PC-9 (cell line): ENCODE measurements around the gene TFCP2L1. TPM values are rescaled to one million over a fixed set of nuclear protein-coding genes. Genes with fewer than 3 reads are reported as not detected.

ENCODE experiments used
- BruUV-seq: library from RNA; stranded (reverse); fragments of 400-500 nt; replicated peaks from 2 replicates; lab custom pipeline; 2021; lab: Mats Ljungman, UMichigan
- CTCF ChIA-PET: fragments of 300-600 bp; sonication (Branson Sonifier 250); formaldehyde crosslinking; loops from one replicate; lab custom pipeline; 2022; ENCODE audit warnings: antibody characterized with exemption; lab: Charles Lee
- POLR2A ChIA-PET: fragments of 300-600 bp; sonication (Branson Sonifier 250); formaldehyde crosslinking; loops from one replicate; lab custom pipeline; 2022; ENCODE audit warnings: antibody characterized with exemption; ENCODE audit not compliant: unreplicated experiment; lab: Charles Lee
- DNase-seq, 2 experiments: peaks; one replicate each; pipeline versions ENCODE4 v3.0.0 to v3.0.0-alpha.2; 2015 to 2022; ENCODE audit warnings: mixed read lengths in 1 of 2
- H2AFZ ChIP-seq: fragments of 200-600 bp; sonication (generic); 2 replicates; pipeline ENCODE4 v1.8.1; 2017; ENCODE audit warnings: antibody characterized with exemption
- H3F3A ChIP-seq: fragments of 200-600 bp; sonication (generic); 2 replicates; pipeline ENCODE4 v1.8.1; 2017; ENCODE audit warnings: antibody characterized with exemption, mild to moderate bottlenecking, low read depth; ENCODE audit not compliant: insufficient read depth
- H3K27ac ChIP-seq: fragments of 200-600 bp; sonication (generic); 2 replicates; pipeline ENCODE4 v1.6.1; 2016; ENCODE audit warnings: mixed run types
- H3K27me3 ChIP-seq: fragments of 200-600 bp; sonication (generic); 2 replicates; pipeline ENCODE4 v1.6.1; 2016; ENCODE audit warnings: low read depth, mixed run types; ENCODE audit not compliant: insufficient read depth
- H3K36me3 ChIP-seq: fragments of 200-600 bp; sonication (generic); 2 replicates; pipeline ENCODE4 v1.6.1; 2016; ENCODE audit warnings: low read depth, mixed run types
- H3K4me1 ChIP-seq: fragments of 200-600 bp; sonication (generic); replicated peaks from 2 replicates; pipeline ENCODE4 v1.6.1; 2016; ENCODE audit warnings: mixed run types; ENCODE audit not compliant: insufficient read depth
- H3K4me2 ChIP-seq: fragments of 200-600 bp; sonication (generic); 2 replicates; pipeline ENCODE4 v1.6.1; 2017; ENCODE audit warnings: mixed run types
- H3K4me3 ChIP-seq: fragments of 200-600 bp; sonication (generic); 2 replicates; pipeline ENCODE4 v1.6.1; 2016; ENCODE audit warnings: mixed run types
- H3K79me2 ChIP-seq: fragments of 200-600 bp; sonication (generic); 2 replicates; pipeline ENCODE4 v1.6.1; 2017; ENCODE audit warnings: low read depth, mixed run types
- H3K9me2 ChIP-seq: fragments of 200-600 bp; sonication (generic); 2 replicates; pipeline ENCODE4 v1.8.1; 2017; ENCODE audit warnings: mild to moderate bottlenecking; ENCODE audit not compliant: insufficient read depth
- H3K9me3 ChIP-seq: fragments of 200-600 bp; sonication (generic); 2 replicates; pipeline ENCODE4 v1.8.1; 2016; ENCODE audit warnings: low read depth; ENCODE audit not compliant: insufficient read depth
- H4K20me1 ChIP-seq: fragments of 200-600 bp; sonication (generic); 2 replicates; pipeline ENCODE4 v1.8.1; 2017; ENCODE audit not compliant: insufficient read depth
- EZH2 ChIP-seq: fragments of 200-600 bp; sonication (generic); IDR thresholded peaks from 2 replicates; pipeline ENCODE4 v1.8.0; 2017; ENCODE audit warnings: antibody characterized with exemption, low read depth
- intact Hi-C: fragments of 100-400 bp; cut with micrococcal nuclease; formaldehyde crosslinking; loops from one replicate; pipeline ENCODE4 v1.10.0; 2022; ENCODE audit not compliant: unreplicated experiment
- total RNA-seq: library from RNA; stranded (reverse); gene quantifications from 2 replicates; pipeline ENCODE4 v1.2.3, GENCODE V29; 2021
- TF ChIP-seq, protein P1 (sequence below): fragments of 200-600 bp; sonication (generic); conservative IDR thresholded peaks from 2 replicates; pipeline ENCODE4 v1.6.1; 2017; ENCODE audit warnings: mixed run types, antibody characterized with exemption, mild to moderate bottlenecking, moderate library complexity

The TFCP2L1 gene
- total RNA-seq, 1 experiment from 2014 or later = 4.6 TPM

DNA sequence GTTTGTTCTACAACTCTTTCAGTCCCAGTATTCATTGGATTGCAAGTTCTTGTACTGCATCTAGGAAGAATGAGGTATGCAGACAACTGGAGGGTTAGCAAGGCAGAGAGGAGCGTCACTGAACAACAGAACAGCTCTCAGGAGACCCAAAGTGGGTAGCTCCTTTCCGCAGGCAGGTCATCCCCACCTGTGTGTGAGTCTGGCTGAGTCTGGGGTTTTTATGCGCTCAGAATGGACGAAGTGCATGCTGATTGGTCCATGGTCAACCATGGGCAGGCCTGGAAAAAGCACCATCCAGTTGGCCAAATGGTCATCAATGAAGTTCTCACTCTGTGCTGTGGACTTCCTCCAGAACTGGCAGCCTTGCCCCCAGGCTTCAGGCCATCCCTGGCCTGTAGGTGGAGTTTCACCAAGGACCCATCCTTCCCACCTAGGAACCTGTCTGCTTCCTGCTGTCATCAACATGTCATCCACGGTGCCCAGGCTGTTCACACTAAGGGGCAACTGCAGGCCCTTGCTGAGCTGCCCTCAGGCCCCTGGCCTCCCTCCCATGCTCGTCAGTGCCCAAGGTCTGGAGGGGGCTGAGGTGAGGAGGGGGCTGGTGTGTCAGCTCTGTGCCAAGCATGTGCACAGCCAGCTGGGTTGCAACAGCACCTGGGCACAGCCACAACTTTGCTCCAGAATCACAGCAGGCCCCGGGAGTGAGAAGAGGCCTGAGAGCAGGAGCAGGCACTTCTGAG, 11.1 kb upstream of the TFCP2L1 start:
- Histone ChIP-seq H3K9me3 (no peaks in the 10 kb centered on the region), H3K36me3 (no peaks in the 10 kb centered on the region), H4K20me1 (no peaks in the 10 kb centered on the region), H3K79me2 (no peaks in the 10 kb centered on the region), H3K4me2 (no peak overlapping the region), H3K9me2 (no peaks in the 10 kb centered on the region), H3K4me1 (peaks cover 7% of the 10 kb centered on the region), H3K27me3 (no peaks in the 10 kb centered on the region), H3K4me3 (no peak overlapping the region), H3K27ac (no peak overlapping the region), H2AFZ (no peak overlapping the region), H3F3A (no peaks in the 10 kb centered on the region)
- no peak for TF ChIP-seq EZH2
- TF ChIP-seq, protein P1, sequence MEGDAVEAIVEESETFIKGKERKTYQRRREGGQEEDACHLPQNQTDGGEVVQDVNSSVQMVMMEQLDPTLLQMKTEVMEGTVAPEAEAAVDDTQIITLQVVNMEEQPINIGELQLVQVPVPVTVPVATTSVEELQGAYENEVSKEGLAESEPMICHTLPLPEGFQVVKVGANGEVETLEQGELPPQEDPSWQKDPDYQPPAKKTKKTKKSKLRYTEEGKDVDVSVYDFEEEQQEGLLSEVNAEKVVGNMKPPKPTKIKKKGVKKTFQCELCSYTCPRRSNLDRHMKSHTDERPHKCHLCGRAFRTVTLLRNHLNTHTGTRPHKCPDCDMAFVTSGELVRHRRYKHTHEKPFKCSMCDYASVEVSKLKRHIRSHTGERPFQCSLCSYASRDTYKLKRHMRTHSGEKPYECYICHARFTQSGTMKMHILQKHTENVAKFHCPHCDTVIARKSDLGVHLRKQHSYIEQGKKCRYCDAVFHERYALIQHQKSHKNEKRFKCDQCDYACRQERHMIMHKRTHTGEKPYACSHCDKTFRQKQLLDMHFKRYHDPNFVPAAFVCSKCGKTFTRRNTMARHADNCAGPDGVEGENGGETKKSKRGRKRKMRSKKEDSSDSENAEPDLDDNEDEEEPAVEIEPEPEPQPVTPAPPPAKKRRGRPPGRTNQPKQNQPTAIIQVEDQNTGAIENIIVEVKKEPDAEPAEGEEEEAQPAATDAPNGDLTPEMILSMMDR = no peak
- ChIA-PET CTCF (interaction anchor here (0.5 to 0.9 kb wide), 3 partner anchors 19 to 335 kb away, joined by 3 to 5 read pairs (median 4); no protein-coding TSS in a partner anchor), POLR2A (no interaction called here)
- no TSS peak for BruUV-seq
- DNase-seq = no peak
- intact Hi-C loops = loop anchor here (5.0 kb wide), 1 partner anchor 154 kb away; no protein-coding TSS in a partner anchor

DNA sequence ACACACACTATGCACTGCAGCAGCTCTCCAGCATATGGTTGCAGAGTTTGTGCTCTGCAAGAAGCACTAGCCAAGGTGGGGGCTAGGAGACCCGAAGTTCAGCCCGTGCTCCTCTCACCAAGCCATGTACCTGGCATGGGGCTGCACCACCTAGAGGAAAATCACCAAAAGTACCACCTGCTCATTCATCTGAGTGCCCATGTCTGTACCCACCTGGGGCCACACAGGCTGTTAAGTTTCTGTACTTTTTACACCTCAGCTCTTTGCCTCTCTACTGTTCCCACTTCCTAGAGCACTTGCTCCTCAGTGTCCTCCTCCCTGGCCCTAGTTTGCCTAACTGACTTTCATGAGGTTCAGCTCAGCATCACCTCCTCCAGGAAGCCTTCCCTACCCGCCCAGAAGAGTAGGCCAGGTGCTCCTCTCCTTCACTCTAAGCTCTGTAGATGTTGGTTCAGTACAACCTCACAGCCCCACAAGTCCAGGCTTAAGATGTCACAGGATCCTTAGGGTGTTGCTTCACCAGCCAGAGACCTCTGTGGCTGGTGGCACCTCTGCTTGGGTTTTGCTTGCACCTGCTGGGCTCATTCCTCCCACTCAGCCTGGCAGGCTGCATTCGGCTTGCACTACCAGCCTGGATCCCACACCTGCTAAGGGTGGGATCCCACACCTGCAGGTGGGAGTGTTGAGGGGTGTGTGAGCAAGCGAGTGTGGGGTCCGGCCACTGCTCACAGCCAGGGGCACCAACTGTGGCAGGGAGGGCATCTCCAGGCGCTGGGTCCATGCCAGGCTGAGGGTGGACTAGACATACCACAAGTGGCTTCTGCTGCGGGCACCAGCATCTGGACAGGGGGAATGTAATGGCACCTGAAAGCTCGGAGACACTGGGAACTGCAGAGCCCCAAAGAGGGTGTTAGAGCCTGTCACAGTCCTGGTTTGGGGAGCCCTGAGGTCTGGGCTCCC, 10.2 kb upstream of the TFCP2L1 start:
- H3K4me1 ChIP-seq = peaks cover 7% of the 10 kb centered on the region
- no peak overlapping the region for H3K4me2 ChIP-seq
- H3K9me3 ChIP-seq = no peaks in the 10 kb centered on the region
- H3K9me2 ChIP-seq = no peaks in the 10 kb centered on the region
- no TSS peak for BruUV-seq
- ChIA-PET CTCF (interaction anchor here (0.5 to 0.9 kb wide), 3 partner anchors 167 to 336 kb away, joined by 3 to 5 read pairs (median 3); no protein-coding TSS in a partner anchor), POLR2A (interaction anchor here (0.6 kb wide), 1 partner anchor 11 kb away, joined by 4 read pairs; no protein-coding TSS in a partner anchor)
- no peak for DNase-seq
- H3F3A ChIP-seq = no peaks in the 10 kb centered on the region
- no peak overlapping the region for H3K4me3 ChIP-seq
- H3K36me3 ChIP-seq = no peaks in the 10 kb centered on the region
- intact Hi-C loops = loop anchor here (5.0 kb wide), 1 partner anchor 153 kb away; no protein-coding TSS in a partner anchor
- no peak overlapping the region for H2AFZ ChIP-seq
- no peaks in the 10 kb centered on the region for H4K20me1 ChIP-seq
- no peaks in the 10 kb centered on the region for H3K27me3 ChIP-seq
- H3K27ac ChIP-seq = no peak overlapping the region
- H3K79me2 ChIP-seq = no peaks in the 10 kb centered on the region
- TF ChIP-seq EZH2 = no peak
- TF ChIP-seq, protein P1 = no peak
